Keratinocyte (primary cell): ENCODE results near the gene PLCZ1. TPM values are rescaled to one million over a fixed set of nuclear protein-coding genes. Genes with fewer than 3 reads are reported as not detected.

Source experiments
- DNase-seq: peaks from one replicate; pipeline ENCODE4 v3.0.0-alpha.2; 2011; ENCODE audit warnings: low read depth, missing footprints, low spot score
- FAIRE-seq: peaks from 2 replicates; lab custom pipeline; 2011; peaks lifted over from hg19 to GRCh38; lab: Jason Lieb, UNC
- H2AFZ ChIP-seq: 2 replicates; pipeline ENCODE4 v1.6.0; 2012; ENCODE audit warnings: low read length, control low read depth, inconsistent platforms; ENCODE audit not compliant: control insufficient read depth
- H3K27ac ChIP-seq: 2 replicates; pipeline ENCODE4 v1.5.1; 2011; ENCODE audit warnings: low read length; ENCODE audit not compliant: control insufficient read depth, insufficient read depth
- H3K27me3 ChIP-seq: 3 replicates; pipeline ENCODE4 v1.6.0; 2011; ENCODE audit warnings: low read length; ENCODE audit not compliant: control insufficient read depth, insufficient read depth; ENCODE audit errors: extremely low read depth
- H3K36me3 ChIP-seq, 2 experiments: 2 replicates in 1 of 2; 3 replicates in 1 of 2; pipeline ENCODE4 v1.5.1; 2011; ENCODE audit warnings: low read length in 2 of 2, mild to moderate bottlenecking in 1 of 2; ENCODE audit not compliant: control insufficient read depth in 2 of 2, insufficient read depth in 2 of 2; ENCODE audit errors: extremely low read depth in 1 of 2
- H3K4me1 ChIP-seq: 3 replicates; pipeline ENCODE4 v1.5.1; 2011; ENCODE audit warnings: low read length; ENCODE audit not compliant: control insufficient read depth, insufficient read depth; ENCODE audit errors: extremely low read depth
- H3K4me2 ChIP-seq: 3 replicates; pipeline ENCODE4 v1.6.0; 2011; ENCODE audit warnings: low read depth, low read length; ENCODE audit not compliant: control insufficient read depth, insufficient read depth; ENCODE audit errors: extremely low read depth
- H3K4me3 ChIP-seq, 3 experiments: fragments of 200-600 bp in 1 of 3; sonication (generic) in 1 of 3; 2 replicates in 2 of 3; 3 replicates in 1 of 3; pipeline ENCODE4 v1.5.1; 2011 to 2016; ENCODE audit warnings: low read length in 3 of 3, mild to moderate bottlenecking in 3 of 3, control low read depth in 2 of 3, inconsistent platforms in 1 of 3, low read depth in 1 of 3, mixed read lengths in 1 of 3, mixed run types in 1 of 3, moderate library complexity in 1 of 3; ENCODE audit not compliant: control insufficient read depth in 2 of 3, insufficient read depth in 2 of 3; ENCODE audit errors: extremely low read depth in 1 of 3
- H3K79me2 ChIP-seq: 2 replicates; pipeline ENCODE4 v1.6.0; 2012; ENCODE audit warnings: low read length; ENCODE audit not compliant: control insufficient read depth, insufficient read depth
- H3K9ac ChIP-seq: 3 replicates; pipeline ENCODE4 v1.6.0; 2011; ENCODE audit warnings: low read length; ENCODE audit not compliant: control insufficient read depth, insufficient read depth; ENCODE audit errors: extremely low read depth
- H3K9me1 ChIP-seq: 3 replicates; pipeline ENCODE4 v1.6.0; 2011; ENCODE audit warnings: low read length; ENCODE audit not compliant: control insufficient read depth, insufficient read depth; ENCODE audit errors: extremely low read depth
- H3K9me3 ChIP-seq: 2 replicates; pipeline ENCODE4 v1.5.1; 2012; ENCODE audit warnings: low read depth, low read length; ENCODE audit not compliant: control insufficient read depth
- H4K20me1 ChIP-seq: 3 replicates; pipeline ENCODE4 v1.6.0; 2011; ENCODE audit warnings: low read length; ENCODE audit not compliant: control insufficient read depth, insufficient read depth; ENCODE audit errors: extremely low read depth
- CTCF ChIP-seq, 3 experiments: IDR thresholded peaks in 1 of 3; conservative IDR thresholded peaks in 1 of 3; optimal IDR thresholded peaks in 1 of 3; 2 replicates in 2 of 3; 3 replicates in 1 of 3; pipeline versions ENCODE3 to v1.5.1; 2011; ENCODE audit warnings: low read length in 3 of 3, mild to moderate bottlenecking in 3 of 3, moderate library complexity in 2 of 3, control low read depth in 1 of 3, inconsistent platforms in 1 of 3; ENCODE audit not compliant: insufficient read depth in 2 of 3; ENCODE audit errors: extremely low read depth in 1 of 3
- EZH2 ChIP-seq: IDR thresholded peaks from one replicate; pipeline ENCODE4 v1.6.1; 2012; ENCODE audit warnings: inconsistent platforms, mild to moderate bottlenecking, low read length, moderate library complexity
- dilution Hi-C: fragments of 300-500 bp; cut with MboI; formaldehyde crosslinking; loops from one replicate; pipeline ENCODE4 v1.7.0; 2020; ENCODE audit warnings: low sequenced_read_pairs; ENCODE audit not compliant: extremely low pct_ligation_motif_present
- polyA plus RNA-seq, 5 experiments: library from polyadenylated mRNA; depleted of rRNA in 3 of 5; stranded (reverse) in 3 of 5; stranded (forward) in 1 of 5; unstranded in 1 of 5; fragments of >200 nt; gene quantifications; 1 replicate in 1 of 5; 2 replicates in 3 of 5; 3 replicates in 1 of 5; pipeline versions ENCODE4 v1.2.1 to v1.2.3, GENCODE V29; 2011 to 2012; ENCODE audit warnings: missing spikeins in 2 of 5, low read depth in 1 of 5, low replicate concordance in 1 of 5

PLCZ1 gene
- polyA plus RNA-seq, 1 donor (not counting 4 experiments of a cell fraction or from before 2014, with no cell fraction given): 0.62 TPM

- FAIRE-seq (no peak), DNase-seq (no peak)
- H3K79me2 ChIP-seq: no peaks in the 10 kb centered on the region
- H3K27me3 ChIP-seq: no peaks in the 10 kb centered on the region
- TF ChIP-seq EZH2 (no peak), CTCF (optimal IDR thresholded peaks at IDR 0.05 in 1 of 3, IDR thresholded peaks at IDR 0.05 in 1 of 3, conservative IDR thresholded peaks at IDR 0.05 in 1 of 3; ENCODE audit: extremely low read depth in 1 of 3, insufficient read depth in 2 of 3, low read length in 3 of 3) (no peak)
- H3K4me1 ChIP-seq: peaks cover 36% of the 10 kb centered on the region
- dilution Hi-C loops: no loop called here
- no peak overlapping the region for H3K9ac ChIP-seq
- no peaks in the 10 kb centered on the region for H4K20me1 ChIP-seq
- H2AFZ ChIP-seq: no peak overlapping the region
- H3K36me3 ChIP-seq: no peaks in the 10 kb centered on the region
- no peaks in the 10 kb centered on the region for H3K9me1 ChIP-seq
- no peak overlapping the region for H3K27ac ChIP-seq
- H3K4me3 ChIP-seq: no peak overlapping the region
- H3K4me2 ChIP-seq: no peak overlapping the region
- H3K9me3 ChIP-seq: no peaks in the 10 kb centered on the region
Measured at GRCh38 chr12:18721452-18721851, 16.4 kb downstream of the PLCZ1 start.

- H3K79me2 ChIP-seq: no peaks in the 10 kb centered on the region
- no peaks in the 10 kb centered on the region for H3K9me3 ChIP-seq
- no peaks in the 10 kb centered on the region for H4K20me1 ChIP-seq
- H3K9me1 ChIP-seq: no peaks in the 10 kb centered on the region
- DNase-seq (no peak), FAIRE-seq (no peak)
- H3K27ac ChIP-seq: peak overlapping the region; percentile 5
- H3K36me3 ChIP-seq: no peaks in the 10 kb centered on the region
- no peaks in the 10 kb centered on the region for H3K27me3 ChIP-seq
- H3K4me1 ChIP-seq: peaks cover 36% of the 10 kb centered on the region
- no peak overlapping the region for H3K9ac ChIP-seq
- no peak overlapping the region for H3K4me3 ChIP-seq
- dilution Hi-C loops: no loop called here
- TF ChIP-seq EZH2 (no peak), CTCF (optimal IDR thresholded peaks at IDR 0.05 in 1 of 3, IDR thresholded peaks at IDR 0.05 in 1 of 3, conservative IDR thresholded peaks at IDR 0.05 in 1 of 3; ENCODE audit: extremely low read depth in 1 of 3, insufficient read depth in 2 of 3, low read length in 3 of 3) (no peak)
- H2AFZ ChIP-seq: no peak overlapping the region
- no peak overlapping the region for H3K4me2 ChIP-seq
Measured at GRCh38 chr12:18720690-18721089, 17.1 kb downstream of the PLCZ1 start.
